GM12878 (cell line): ENCODE measurements around the gene ARHGEF26. TPM values are rescaled to one million over a fixed set of nuclear protein-coding genes. Genes with fewer than 3 reads are reported as not detected.

ENCODE experiments used
- PAX5 ChIP-seq: IDR thresholded peaks from 2 replicates; pipeline ENCODE4 v1.6.1; 2011; ENCODE audit warnings: low read depth, low read length, borderline replicate concordance
- POU2F2 ChIP-seq: IDR thresholded peaks from 3 replicates; pipeline ENCODE4 v1.6.1; 2011; ENCODE audit warnings: low read depth, mild to moderate bottlenecking, low read length, borderline replicate concordance
- SIN3A ChIP-seq: IDR thresholded peaks from 2 replicates; pipeline ENCODE4 v1.6.1; 2012; ENCODE audit warnings: low read depth, low read length, improper control_type of control experiment
- TCF12 ChIP-seq: IDR thresholded peaks from 2 replicates; pipeline ENCODE4 v1.6.1; 2011; ENCODE audit warnings: low read depth, mild to moderate bottlenecking, low read length
- polyA plus RNA-seq, 11 experiments: library from polyadenylated mRNA; depleted of rRNA in 4 of 11; unstranded in 6 of 11; stranded (reverse) in 5 of 11; fragments of >200 nt; fragmentation: Nextera tagmentation in 4 of 11; fragmentation: Illumina TruSeq in 1 of 11; extraction: Ambion mirVana in 4 of 11; extraction: Trizol in 1 of 11; gene quantifications; 1 replicate in 1 of 11; 2 replicates in 10 of 11; pipeline versions ENCODE4 v1.2.1 to v1.2.3, GENCODE V29; 2011 to 2016; ENCODE audit warnings: inconsistent platforms in 2 of 11, missing spikeins in 2 of 11, low read depth in 1 of 11
- total RNA-seq, 4 experiments: library from RNA; depleted of rRNA in 3 of 4; stranded (reverse); fragments of >200 nt in 3 of 4; fragmentation: Illumina TruSeq in 1 of 4; extraction: Trizol in 1 of 4; gene quantifications; 2 replicates each; pipeline versions ENCODE4 v1.2.1 to v1.2.3, GENCODE V29; 2013 to 2021
- TF ChIP-seq, protein P1 (sequence below): fragments of 450-650 bp; IDR thresholded peaks from 2 replicates; pipeline ENCODE4 v1.6.1; 2016; ENCODE audit warnings: mild to moderate bottlenecking, moderate library complexity, borderline replicate concordance
- TF ChIP-seq, protein P2 (sequence below): fragments of 450-650 bp; IDR thresholded peaks from 2 replicates; pipeline ENCODE4 v1.6.1; 2018; ENCODE audit warnings: mild to moderate bottlenecking, low read depth, moderate library complexity; ENCODE audit not compliant: partially characterized antibody

ARHGEF26 gene
- total and polyA plus RNA-seq, 10 of the 15 experiments (the other 5 are each of a cell fraction or from before 2014, with no cell fraction given), result 0.02 to 0.47 (median 0.05) TPM; not detected in 1

DNA sequence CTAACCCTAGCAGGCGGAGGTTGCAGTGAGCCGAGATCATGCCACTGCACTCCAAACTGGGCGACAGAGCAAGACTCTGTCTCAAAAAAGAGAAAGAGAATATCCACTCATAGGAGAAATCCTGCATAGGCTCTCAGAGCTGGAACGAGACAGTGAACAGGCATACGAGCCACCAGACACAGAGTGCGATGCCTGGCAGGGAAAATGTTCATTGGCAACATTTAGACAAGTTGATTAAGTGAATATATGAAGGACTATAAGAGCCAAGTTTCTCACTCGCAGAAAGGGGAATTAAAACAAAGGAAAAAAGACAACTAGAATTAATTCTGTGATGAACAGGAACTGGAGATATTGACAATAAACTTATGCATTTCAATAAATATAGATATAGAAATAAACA lies 27.1 kb upstream of the ARHGEF26 start (continued):
- TF ChIP-seq, protein P1, sequence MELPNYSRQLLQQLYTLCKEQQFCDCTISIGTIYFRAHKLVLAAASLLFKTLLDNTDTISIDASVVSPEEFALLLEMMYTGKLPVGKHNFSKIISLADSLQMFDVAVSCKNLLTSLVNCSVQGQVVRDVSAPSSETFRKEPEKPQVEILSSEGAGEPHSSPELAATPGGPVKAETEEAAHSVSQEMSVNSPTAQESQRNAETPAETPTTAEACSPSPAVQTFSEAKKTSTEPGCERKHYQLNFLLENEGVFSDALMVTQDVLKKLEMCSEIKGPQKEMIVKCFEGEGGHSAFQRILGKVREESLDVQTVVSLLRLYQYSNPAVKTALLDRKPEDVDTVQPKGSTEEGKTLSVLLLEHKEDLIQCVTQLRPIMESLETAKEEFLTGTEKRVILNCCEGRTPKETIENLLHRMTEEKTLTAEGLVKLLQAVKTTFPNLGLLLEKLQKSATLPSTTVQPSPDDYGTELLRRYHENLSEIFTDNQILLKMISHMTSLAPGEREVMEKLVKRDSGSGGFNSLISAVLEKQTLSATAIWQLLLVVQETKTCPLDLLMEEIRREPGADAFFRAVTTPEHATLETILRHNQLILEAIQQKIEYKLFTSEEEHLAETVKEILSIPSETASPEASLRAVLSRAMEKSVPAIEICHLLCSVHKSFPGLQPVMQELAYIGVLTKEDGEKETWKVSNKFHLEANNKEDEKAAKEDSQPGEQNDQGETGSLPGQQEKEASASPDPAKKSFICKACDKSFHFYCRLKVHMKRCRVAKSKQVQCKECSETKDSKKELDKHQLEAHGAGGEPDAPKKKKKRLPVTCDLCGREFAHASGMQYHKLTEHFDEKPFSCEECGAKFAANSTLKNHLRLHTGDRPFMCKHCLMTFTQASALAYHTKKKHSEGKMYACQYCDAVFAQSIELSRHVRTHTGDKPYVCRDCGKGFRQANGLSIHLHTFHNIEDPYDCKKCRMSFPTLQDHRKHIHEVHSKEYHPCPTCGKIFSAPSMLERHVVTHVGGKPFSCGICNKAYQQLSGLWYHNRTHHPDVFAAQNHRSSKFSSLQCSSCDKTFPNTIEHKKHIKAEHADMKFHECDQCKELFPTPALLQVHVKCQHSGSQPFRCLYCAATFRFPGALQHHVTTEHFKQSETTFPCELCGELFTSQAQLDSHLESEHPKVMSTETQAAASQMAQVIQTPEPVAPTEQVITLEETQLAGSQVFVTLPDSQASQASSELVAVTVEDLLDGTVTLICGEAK, result no peak
- TF ChIP-seq TCF12 (no peak), SIN3A (no peak), POU2F2 (no peak), PAX5 (no peak)
- TF ChIP-seq, protein P2, sequence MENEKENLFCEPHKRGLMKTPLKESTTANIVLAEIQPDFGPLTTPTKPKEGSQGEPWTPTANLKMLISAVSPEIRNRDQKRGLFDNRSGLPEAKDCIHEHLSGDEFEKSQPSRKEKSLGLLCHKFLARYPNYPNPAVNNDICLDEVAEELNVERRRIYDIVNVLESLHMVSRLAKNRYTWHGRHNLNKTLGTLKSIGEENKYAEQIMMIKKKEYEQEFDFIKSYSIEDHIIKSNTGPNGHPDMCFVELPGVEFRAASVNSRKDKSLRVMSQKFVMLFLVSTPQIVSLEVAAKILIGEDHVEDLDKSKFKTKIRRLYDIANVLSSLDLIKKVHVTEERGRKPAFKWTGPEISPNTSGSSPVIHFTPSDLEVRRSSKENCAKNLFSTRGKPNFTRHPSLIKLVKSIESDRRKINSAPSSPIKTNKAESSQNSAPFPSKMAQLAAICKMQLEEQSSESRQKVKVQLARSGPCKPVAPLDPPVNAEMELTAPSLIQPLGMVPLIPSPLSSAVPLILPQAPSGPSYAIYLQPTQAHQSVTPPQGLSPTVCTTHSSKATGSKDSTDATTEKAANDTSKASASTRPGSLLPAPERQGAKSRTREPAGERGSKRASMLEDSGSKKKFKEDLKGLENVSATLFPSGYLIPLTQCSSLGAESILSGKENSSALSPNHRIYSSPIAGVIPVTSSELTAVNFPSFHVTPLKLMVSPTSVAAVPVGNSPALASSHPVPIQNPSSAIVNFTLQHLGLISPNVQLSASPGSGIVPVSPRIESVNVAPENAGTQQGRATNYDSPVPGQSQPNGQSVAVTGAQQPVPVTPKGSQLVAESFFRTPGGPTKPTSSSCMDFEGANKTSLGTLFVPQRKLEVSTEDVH, result no peak
